Measurements from ENCODE around the gene SLC9C1.

DNA sequence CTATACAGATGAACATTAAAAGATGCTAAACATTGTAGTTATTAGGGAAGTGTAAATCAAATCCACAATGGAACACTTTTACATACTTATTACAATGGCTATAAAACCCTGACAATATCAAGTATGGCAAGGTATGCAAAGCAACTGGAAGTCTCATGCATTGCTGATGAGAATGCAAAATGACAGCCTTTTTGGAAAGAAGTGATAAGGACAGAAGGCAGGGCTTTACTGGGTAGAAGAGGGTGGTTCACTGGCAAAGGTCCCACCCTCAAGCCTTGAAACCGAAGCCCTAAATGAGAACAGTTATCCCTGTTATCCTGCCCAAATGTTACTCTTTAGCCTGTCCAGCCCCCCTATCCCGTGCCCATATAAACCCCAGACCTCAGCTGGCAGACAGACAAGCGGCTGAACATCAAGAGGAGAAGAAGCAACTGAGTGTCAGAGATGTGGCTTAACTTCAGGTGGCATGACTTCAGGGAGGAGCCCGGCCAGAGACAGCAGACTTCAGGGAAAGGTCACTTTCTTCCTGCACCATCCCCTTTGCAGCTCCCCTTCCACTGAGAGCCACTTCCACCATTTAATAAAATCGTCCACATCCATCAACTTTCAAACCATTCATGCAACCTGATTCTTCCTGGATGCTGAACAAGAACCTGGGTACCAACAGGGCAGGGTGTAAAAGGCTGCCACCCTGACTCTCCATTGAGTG lies 160.2 kb downstream of the SLC9C1 start:
- TF ChIP-seq POLR2A (IDR thresholded peaks at IDR 0.05) (no peak), EP300 (IDR thresholded peaks at IDR 0.05) (no peak), POLR2AphosphoS5 (IDR thresholded peaks at IDR 0.05) (no peak)
- TF ChIP-seq, protein P1, sequence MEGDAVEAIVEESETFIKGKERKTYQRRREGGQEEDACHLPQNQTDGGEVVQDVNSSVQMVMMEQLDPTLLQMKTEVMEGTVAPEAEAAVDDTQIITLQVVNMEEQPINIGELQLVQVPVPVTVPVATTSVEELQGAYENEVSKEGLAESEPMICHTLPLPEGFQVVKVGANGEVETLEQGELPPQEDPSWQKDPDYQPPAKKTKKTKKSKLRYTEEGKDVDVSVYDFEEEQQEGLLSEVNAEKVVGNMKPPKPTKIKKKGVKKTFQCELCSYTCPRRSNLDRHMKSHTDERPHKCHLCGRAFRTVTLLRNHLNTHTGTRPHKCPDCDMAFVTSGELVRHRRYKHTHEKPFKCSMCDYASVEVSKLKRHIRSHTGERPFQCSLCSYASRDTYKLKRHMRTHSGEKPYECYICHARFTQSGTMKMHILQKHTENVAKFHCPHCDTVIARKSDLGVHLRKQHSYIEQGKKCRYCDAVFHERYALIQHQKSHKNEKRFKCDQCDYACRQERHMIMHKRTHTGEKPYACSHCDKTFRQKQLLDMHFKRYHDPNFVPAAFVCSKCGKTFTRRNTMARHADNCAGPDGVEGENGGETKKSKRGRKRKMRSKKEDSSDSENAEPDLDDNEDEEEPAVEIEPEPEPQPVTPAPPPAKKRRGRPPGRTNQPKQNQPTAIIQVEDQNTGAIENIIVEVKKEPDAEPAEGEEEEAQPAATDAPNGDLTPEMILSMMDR (IDR thresholded peaks at IDR 0.05): no peak

All from sigmoid colon (tissue), 4 donors.